ENCODE measurements around the gene CELF2. TPM values are rescaled to one million over a fixed set of nuclear protein-coding genes. Genes with fewer than 3 reads are reported as not detected.

CELF2 gene
- total RNA-seq, 2 donors from 2014 or later: 70.6 to 80.6 TPM

- no peak for DNase-seq (ENCODE audit: low spot score)
- intact Hi-C loops (cut with DNase I): no loop called here
Measured at GRCh38 chr10:11048707-11049278, 31.1 kb downstream of the CELF2 start.

- intact Hi-C loops (cut with DNase I): no loop called here
- no peak for DNase-seq (ENCODE audit: low spot score)
Measured at GRCh38 chr10:11049806-11050205, 32.1 kb downstream of the CELF2 start.

- intact Hi-C loops (cut with DNase I): no loop called here
- no peak for DNase-seq (ENCODE audit: low spot score)
Measured at GRCh38 chr10:11050301-11051287, 32.9 kb downstream of the CELF2 start.

- DNase-seq (ENCODE audit: low spot score): no peak
- intact Hi-C loops (cut with DNase I): no loop called here
Measured at GRCh38 chr10:11057018-11057417, 39.3 kb downstream of the CELF2 start.

- intact Hi-C loops (cut with DNase I): no loop called here
- no peak for DNase-seq (ENCODE audit: low spot score)
Measured at GRCh38 chr10:11057448-11057847, 39.8 kb downstream of the CELF2 start.

- no peak for DNase-seq (ENCODE audit: low spot score)
- intact Hi-C loops (cut with DNase I): no loop called here
Measured at GRCh38 chr10:11057994-11058393, 40.3 kb downstream of the CELF2 start.

- intact Hi-C loops (cut with DNase I): no loop called here
Measured at GRCh38 chr10:11058965-11059364, 41.3 kb downstream of the CELF2 start.

GRCh38 chr10:11063856-11064255 is 46.2 kb downstream of the CELF2 start:
- intact Hi-C loops (cut with DNase I): no loop called here
- no peak for DNase-seq (ENCODE audit: low spot score)

More at GRCh38 chr10:11058965-11059364, 41.3 kb downstream of the CELF2 start:
- DNase-seq (ENCODE audit: low spot score): no peak

- intact Hi-C loops (cut with DNase I): no loop called here
- no peak for DNase-seq (ENCODE audit: low spot score)
Measured at GRCh38 chr10:11064832-11065231, 47.2 kb downstream of the CELF2 start.

- intact Hi-C loops (cut with DNase I): no loop called here
- no peak for DNase-seq (ENCODE audit: low spot score)
Measured at GRCh38 chr10:11065567-11065966, 47.9 kb downstream of the CELF2 start.

GRCh38 chr10:11066520-11066919 is 48.8 kb downstream of the CELF2 start:
- intact Hi-C loops (cut with DNase I): no loop called here
- DNase-seq (ENCODE audit: low spot score): no peak

- intact Hi-C loops (cut with DNase I): no loop called here
- DNase-seq (ENCODE audit: low spot score): no peak
Measured at GRCh38 chr10:11068861-11069633, 51.4 kb downstream of the CELF2 start.

- intact Hi-C loops (cut with DNase I): no loop called here
- DNase-seq (ENCODE audit: low spot score): no peak
Measured at GRCh38 chr10:11073410-11073809, 55.7 kb downstream of the CELF2 start.

- intact Hi-C loops (cut with DNase I): no loop called here
Measured at GRCh38 chr10:11074536-11075267, 57.0 kb downstream of the CELF2 start.

GRCh38 chr10:11076221-11076620 is 58.5 kb downstream of the CELF2 start:
- no peak for DNase-seq (ENCODE audit: low spot score)
- intact Hi-C loops (cut with DNase I): no loop called here

More at GRCh38 chr10:11074536-11075267, 57.0 kb downstream of the CELF2 start:
- DNase-seq (ENCODE audit: low spot score): no peak

GRCh38 chr10:11080564-11080984 is 62.9 kb downstream of the CELF2 start:
- intact Hi-C loops (cut with DNase I): no loop called here
- DNase-seq (ENCODE audit: low spot score): no peak

- DNase-seq (ENCODE audit: low spot score): no peak
- intact Hi-C loops (cut with DNase I): no loop called here
Measured at GRCh38 chr10:11081408-11081807, 63.7 kb downstream of the CELF2 start.

GRCh38 chr10:11082526-11082925 is 64.9 kb downstream of the CELF2 start:
- intact Hi-C loops (cut with DNase I): no loop called here
- DNase-seq (ENCODE audit: low spot score): no peak

- intact Hi-C loops (cut with DNase I): no loop called here
- no peak for DNase-seq (ENCODE audit: low spot score)
Measured at GRCh38 chr10:11083051-11083450, 65.4 kb downstream of the CELF2 start.

Measured in posterior vena cava (tissue), 2 donors.